Astrocyte (in vitro differentiated cells and primary cell): ENCODE results near the gene SGSM1. TPM values are rescaled to one million over a fixed set of nuclear protein-coding genes. Genes with fewer than 3 reads are reported as not detected.

Experiments used
- DNase-seq: peaks from one replicate; pipeline ENCODE4 v3.0.0-alpha.2; 2010; ENCODE audit warnings: low read depth
- FAIRE-seq: peaks from 2 replicates; lab custom pipeline; 2011; peaks lifted over from hg19 to GRCh38; lab: Jason Lieb, UNC
- H2AFZ ChIP-seq: 2 replicates; pipeline ENCODE4 v1.6.0; 2012; ENCODE audit warnings: low read depth, low read length, inconsistent platforms
- H3K27ac ChIP-seq: 2 replicates; pipeline ENCODE4 v1.5.1; 2011; ENCODE audit warnings: low read depth, low read length, inconsistent platforms
- H3K27me3 ChIP-seq: 2 replicates; pipeline ENCODE4 v1.6.0; 2011; ENCODE audit warnings: low read length, inconsistent platforms; ENCODE audit not compliant: insufficient read depth
- H3K36me3 ChIP-seq: 2 replicates; pipeline ENCODE4 v1.5.1; 2011; ENCODE audit warnings: low read length, inconsistent platforms; ENCODE audit not compliant: insufficient read depth
- H3K4me1 ChIP-seq: 2 replicates; pipeline ENCODE4 v1.5.1; 2011; ENCODE audit warnings: low read length, inconsistent platforms; ENCODE audit not compliant: insufficient read depth
- H3K4me2 ChIP-seq: 2 replicates; pipeline ENCODE4 v1.6.0; 2012; ENCODE audit warnings: low read length, inconsistent platforms
- H3K4me3 ChIP-seq: 2 replicates; pipeline ENCODE4 v1.5.1; 2011; ENCODE audit warnings: low read depth, mild to moderate bottlenecking, low read length, inconsistent platforms; ENCODE audit not compliant: insufficient read depth
- H3K79me2 ChIP-seq: 2 replicates; pipeline ENCODE4 v1.6.0; 2012; ENCODE audit warnings: mild to moderate bottlenecking, low read length, inconsistent platforms; ENCODE audit not compliant: insufficient read depth
- H3K9ac ChIP-seq: 2 replicates; pipeline ENCODE4 v1.6.0; 2012; ENCODE audit warnings: mild to moderate bottlenecking, low read length, inconsistent platforms
- H3K9me3 ChIP-seq: 2 replicates; pipeline ENCODE4 v1.5.1; 2012; ENCODE audit warnings: low read depth, mild to moderate bottlenecking, low read length, inconsistent platforms; ENCODE audit not compliant: insufficient read depth
- H4K20me1 ChIP-seq: 2 replicates; pipeline ENCODE4 v1.6.0; 2012; ENCODE audit warnings: low read length, inconsistent platforms; ENCODE audit not compliant: insufficient read depth
- H3K27ac Mint-ChIP-seq: one replicate; pipeline ENCODE4 v1.8.0; 2021; ENCODE audit warnings: mild to moderate bottlenecking, mixed read lengths; ENCODE audit not compliant: unreplicated experiment
- H3K27me3 Mint-ChIP-seq: one replicate; pipeline ENCODE4 v1.8.0; 2021; ENCODE audit warnings: low read depth, mixed read lengths; ENCODE audit not compliant: unreplicated experiment
- H3K36me3 Mint-ChIP-seq: one replicate; pipeline ENCODE4 v1.8.0; 2021; ENCODE audit warnings: low read depth, mixed read lengths; ENCODE audit not compliant: unreplicated experiment
- H3K4me1 Mint-ChIP-seq: one replicate; pipeline ENCODE4 v1.8.0; 2021; ENCODE audit warnings: low read depth, mixed read lengths; ENCODE audit not compliant: unreplicated experiment
- H3K4me3 Mint-ChIP-seq: one replicate; pipeline ENCODE4 v1.8.0; 2021; ENCODE audit warnings: mild to moderate bottlenecking, moderate library complexity, mixed read lengths; ENCODE audit not compliant: unreplicated experiment
- H3K9me3 Mint-ChIP-seq: one replicate; pipeline ENCODE4 v1.8.0; 2021; ENCODE audit warnings: mild to moderate bottlenecking, mixed read lengths; ENCODE audit not compliant: unreplicated experiment
- CTCF ChIP-seq: IDR thresholded peaks from 2 replicates; pipeline ENCODE4 v1.5.1; 2011; ENCODE audit warnings: low read depth, mild to moderate bottlenecking, inconsistent platforms, low read length, moderate library complexity; ENCODE audit not compliant: insufficient read depth
- EZH2 ChIP-seq: IDR thresholded peaks from 2 replicates; pipeline ENCODE4 v1.6.1; 2012; ENCODE audit warnings: mild to moderate bottlenecking, low read length, inconsistent platforms; ENCODE audit not compliant: insufficient read depth
- total RNA-seq: library from RNA; stranded (reverse); gene quantifications from 2 replicates; pipeline ENCODE4 v1.2.1, GENCODE V29; 2021

The SGSM1 gene
- total RNA-seq, 1 donor from 2014 or later = 0.05 TPM

DNA sequence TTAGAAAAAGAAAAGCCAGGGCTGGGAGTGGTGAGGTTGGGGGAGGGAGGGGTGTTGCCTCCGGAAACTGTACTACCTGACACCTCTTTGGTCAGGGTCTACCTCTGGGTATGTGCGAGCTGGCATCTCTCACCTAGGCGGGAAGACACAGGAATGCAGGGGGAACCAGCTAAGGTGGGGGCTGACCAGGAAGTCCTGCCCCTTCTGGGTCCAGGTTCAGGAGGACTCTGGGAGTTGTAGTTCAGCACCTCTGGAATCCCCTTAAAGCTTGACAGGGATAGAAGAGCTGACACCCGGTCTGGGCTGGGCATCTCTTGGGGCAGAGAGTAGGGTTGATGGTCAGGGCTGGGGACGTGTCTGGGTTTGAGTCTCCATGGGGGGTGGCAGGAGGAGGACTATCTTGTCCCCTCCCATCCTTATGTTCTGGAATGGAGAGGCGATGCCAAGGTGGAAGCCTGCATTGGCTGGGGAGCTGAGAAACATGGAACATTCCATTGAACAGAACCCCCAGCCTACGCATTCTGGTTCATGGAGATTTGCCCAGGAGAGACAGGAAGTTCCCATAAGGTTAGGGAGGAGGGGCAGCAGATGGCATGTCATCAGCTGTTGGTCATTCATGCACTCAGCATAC lies 144.4 kb downstream of the SGSM1 start:
- H3K27ac Mint-ChIP-seq = no peak overlapping the region
- Histone ChIP-seq H3K9ac (no peak overlapping the region), H3K79me2 (no peaks in the 10 kb centered on the region), H3K4me2 (peak overlapping the region; percentile 41), H3K27ac (no peak overlapping the region), H3K36me3 (no peaks in the 10 kb centered on the region), H3K9me3 (no peaks in the 10 kb centered on the region), H3K27me3 (peaks cover 23% of the 10 kb centered on the region), H3K4me3 (peak overlapping the region; percentile 28), H3K4me1 (peaks cover 14% of the 10 kb centered on the region), H2AFZ (peak overlapping the region; percentile 34), H4K20me1 (no peaks in the 10 kb centered on the region)
- TF ChIP-seq EZH2 = no peak
- TF ChIP-seq CTCF = no peak
- H3K27me3 Mint-ChIP-seq = peaks cover 7% of the 10 kb centered on the region
- peak overlapping the region; percentile 73 for H3K4me3 Mint-ChIP-seq
- H3K9me3 Mint-ChIP-seq = no peaks in the 10 kb centered on the region
- no peak for FAIRE-seq
- peaks cover 17% of the 10 kb centered on the region for H3K4me1 Mint-ChIP-seq
- peak; percentile 66 for DNase-seq
- H3K36me3 Mint-ChIP-seq = no peaks in the 10 kb centered on the region

DNA sequence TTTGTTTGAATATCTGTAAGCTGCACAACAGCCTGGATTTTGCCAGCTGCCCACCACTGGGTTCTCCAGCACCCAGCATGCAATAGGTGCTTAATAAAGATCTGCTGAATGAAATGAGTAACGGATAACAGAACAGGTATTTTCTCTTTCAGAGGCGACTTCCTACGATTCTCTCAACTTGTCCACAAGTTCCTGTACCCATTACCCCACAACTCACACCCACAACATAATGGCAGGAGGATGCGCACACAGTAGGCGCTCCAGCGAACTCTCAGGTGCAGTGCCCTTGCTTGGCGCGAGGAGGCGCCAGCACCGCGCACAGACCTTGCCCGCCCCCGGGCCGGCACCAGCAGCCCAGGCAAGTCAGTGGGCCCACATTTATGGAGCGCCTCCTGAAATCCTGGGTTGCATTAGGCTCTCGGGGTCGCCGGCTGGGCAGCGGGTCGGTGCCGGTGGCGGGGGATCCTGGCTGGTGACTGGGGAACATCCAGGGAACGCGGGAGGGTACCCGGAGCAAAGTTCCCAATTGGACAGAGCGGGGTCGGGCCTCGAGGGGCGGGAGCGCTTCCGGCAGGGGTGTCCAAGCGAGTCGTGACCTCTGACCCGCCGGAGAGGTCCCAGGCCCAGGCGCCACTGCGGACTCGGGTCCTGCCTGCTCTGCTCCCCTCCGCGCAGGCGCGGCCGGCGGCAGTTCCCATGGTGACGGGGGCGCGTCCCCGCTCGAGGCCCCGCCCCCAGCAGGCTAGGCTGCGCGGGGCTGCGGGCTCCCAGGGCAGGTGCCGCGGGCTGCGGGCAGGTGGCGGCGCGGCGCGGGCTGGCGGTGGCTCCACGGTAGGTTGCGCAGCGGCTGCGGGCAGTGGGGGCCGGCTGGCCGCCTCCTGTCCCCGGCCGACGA lies 146.2 kb downstream of the SGSM1 start, which contains the start of gene KIAA1671:
TSS of gene KIAA1671 (plus strand) at position 775 of the 895 bp plus-strand sequence. CDS start 75,284 bp downstream, outside the sequence.
- Histone ChIP-seq H3K4me3 (peak within 1 kb of the TSS; percentile 73), H3K27me3 (peaks cover 20% of the 10 kb centered on the region), H3K4me2 (peak within 1 kb of the TSS; percentile 99), H3K79me2 (no peaks in the 10 kb centered on the region), H3K9ac (peak within 1 kb of the TSS; percentile 76), H3K27ac (no peak within 1 kb of the TSS), H2AFZ (peak within 1 kb of the TSS; percentile 94), H4K20me1 (no peaks in the 10 kb centered on the region), H3K9me3 (no peaks in the 10 kb centered on the region), H3K36me3 (no peaks in the 10 kb centered on the region), H3K4me1 (peaks cover 14% of the 10 kb centered on the region)
- TF ChIP-seq CTCF = peak; percentile 93
- TF ChIP-seq EZH2 = no peak
- Mint-ChIP-seq H3K4me1 (peaks cover 17% of the 10 kb centered on the region), H3K27me3 (peaks cover 7% of the 10 kb centered on the region), H3K27ac (peak within 1 kb of the TSS; percentile 95), H3K9me3 (no peaks in the 10 kb centered on the region), H3K4me3 (peak within 1 kb of the TSS; percentile 95), H3K36me3 (no peaks in the 10 kb centered on the region)
- no peak for DNase-seq
- FAIRE-seq = no peak
